OCI-LY7 (cell line): ENCODE measurements around the gene TMEM169. TPM values are rescaled to one million over a fixed set of nuclear protein-coding genes. Genes with fewer than 3 reads are reported as not detected.
A peak's percentile ranks its signal among the peaks of the same experiment; 100 is the strongest.

Experiments
- BruUV-seq: library from RNA; stranded (reverse); fragments of 400-500 nt; replicated peaks from 2 replicates; lab custom pipeline; 2021; lab: Mats Ljungman, UMichigan
- CTCF ChIA-PET: fragments of 300-600 bp; sonication (Branson Sonifier 250); formaldehyde crosslinking; loops from one replicate; lab custom pipeline; 2022; ENCODE audit warnings: antibody characterized with exemption; ENCODE audit not compliant: unreplicated experiment; lab: Charles Lee
- POLR2A ChIA-PET: fragments of 300-600 bp; sonication (Branson Sonifier 250); formaldehyde crosslinking; loops from one replicate; lab custom pipeline; 2022; ENCODE audit warnings: antibody characterized with exemption; lab: Charles Lee
- DNase-seq: peaks from one replicate; pipeline ENCODE4 v3.0.0-alpha.2; 2015; ENCODE audit warnings: low spot score
- H2AFZ ChIP-seq: fragments of 200-600 bp; sonication (generic), shearing (Covaris generic); 2 replicates; pipeline ENCODE4 v1.6.1; 2014; ENCODE audit warnings: mild to moderate bottlenecking, antibody characterized with exemption, low read length, moderate library complexity
- H3K27ac ChIP-seq: fragments of 200-600 bp; sonication (generic); 2 replicates; pipeline ENCODE4 v1.5.1; 2014; ENCODE audit warnings: mixed run types, low read depth, mild to moderate bottlenecking, moderate library complexity, low read length, inconsistent platforms; ENCODE audit not compliant: poor library complexity, severe bottlenecking
- H3K36me3 ChIP-seq: fragments of 200-600 bp; sonication (generic); 2 replicates; pipeline ENCODE4 v1.6.1; 2014; ENCODE audit warnings: mild to moderate bottlenecking, antibody characterized with exemption, low read length, moderate library complexity, mixed read lengths; ENCODE audit not compliant: insufficient read depth
- H3K4me1 ChIP-seq: fragments of 200-600 bp; sonication (generic); 2 replicates; pipeline ENCODE4 v1.5.1; 2014; ENCODE audit warnings: mild to moderate bottlenecking, low read length; ENCODE audit not compliant: insufficient read depth, poor library complexity, severe bottlenecking
- H3K4me2 ChIP-seq: fragments of 200-600 bp; sonication (generic); 2 replicates; pipeline ENCODE4 v1.6.1; 2014; ENCODE audit warnings: mild to moderate bottlenecking, low read length
- H3K4me3 ChIP-seq: fragments of 200-600 bp; sonication (generic); 2 replicates; pipeline ENCODE4 v1.5.1; 2014; ENCODE audit warnings: mild to moderate bottlenecking, low read depth, low read length; ENCODE audit not compliant: poor library complexity, severe bottlenecking
- H3K79me2 ChIP-seq: fragments of 200-600 bp; sonication (generic); 2 replicates; pipeline ENCODE4 v1.6.1; 2016; ENCODE audit warnings: low read depth, mild to moderate bottlenecking, low read length, moderate library complexity, mixed read lengths; ENCODE audit not compliant: insufficient read depth
- H3K9me2 ChIP-seq: fragments of 200-600 bp; sonication (generic); 2 replicates; pipeline ENCODE4 v1.6.1; 2016; ENCODE audit warnings: mild to moderate bottlenecking, low read length, mixed read lengths; ENCODE audit not compliant: insufficient read depth
- H3K9me3 ChIP-seq: fragments of 200-600 bp; sonication (generic); 2 replicates; pipeline ENCODE4 v1.6.1; 2014; ENCODE audit warnings: mild to moderate bottlenecking, mixed run types, low read length, mixed read lengths
- H4K20me1 ChIP-seq: fragments of 200-600 bp; sonication (generic); 2 replicates; pipeline ENCODE4 v1.6.1; 2014; ENCODE audit warnings: mild to moderate bottlenecking, antibody characterized with exemption, low read length, moderate library complexity, mixed read lengths; ENCODE audit not compliant: insufficient read depth
- CTCF ChIP-seq: fragments of 200-600 bp; sonication (generic); conservative IDR thresholded peaks from 2 replicates; pipeline ENCODE4 v1.5.1; 2014; ENCODE audit warnings: mild to moderate bottlenecking, antibody characterized with exemption, low read length, moderate library complexity, mixed read lengths
- EZH2phosphoT487 ChIP-seq: fragments of 200-600 bp; sonication (generic); IDR thresholded peaks from 2 replicates; pipeline ENCODE4 v1.6.1; 2018; ENCODE audit warnings: low read depth, borderline replicate concordance, mild to moderate bottlenecking, mixed run types, antibody characterized with exemption, low read length, moderate library complexity, mixed read lengths
- intact Hi-C: fragments of 100-400 bp; cut with micrococcal nuclease; formaldehyde crosslinking; loops from one replicate; pipeline ENCODE4 v1.10.0; 2022; ENCODE audit not compliant: unreplicated experiment
- total RNA-seq, 2 experiments: library from RNA; depleted of rRNA in 1 of 2; stranded (reverse); fragments of >200 nt in 1 of 2; shearing (Covaris generic) in 1 of 2; gene quantifications; 2 replicates each; pipeline ENCODE4 v1.2.3, GENCODE V29; 2014 to 2022

Gene TMEM169
- total RNA-seq, 2 experiments from 2014 or later, result 0.09 to 0.42 TPM

GRCh38 chr2:216108967-216109921 is 27.5 kb downstream of the TMEM169 start, which contains the start of gene XRCC5:
XRCC5 (plus strand) TSS chr2:216109348; CDS start chr2:216109437, 89 bp downstream.
- intact Hi-C loops, result loop anchor here (1.0 to 10.0 kb wide), 3 partner anchors 303 to 1304 kb away; partner anchors contain the start of genes BARD1, RPL37A and SMARCAL1
- H3K36me3 ChIP-seq, result peaks cover 41% of the 10 kb centered on the region
- H3K9me2 ChIP-seq, result no peaks in the 10 kb centered on the region

GRCh38 chr2:216109962-216110614 is 28.4 kb downstream of the TMEM169 start:
- H3K9me3 ChIP-seq, result no peaks in the 10 kb centered on the region
- peaks cover 20% of the 10 kb centered on the region; the same call in 1 of the 2 replicates for H4K20me1 ChIP-seq
- peak; percentile 84 for TF ChIP-seq CTCF
- TF ChIP-seq EZH2phosphoT487, result no peak
- peaks cover 48% of the 10 kb centered on the region for H3K79me2 ChIP-seq
- CTCF ChIA-PET, result interaction anchor here (0.8 kb wide), 1 partner anchor 14 kb away, joined by 4 read pairs; no protein-coding TSS in a partner anchor
- POLR2A ChIA-PET, result interaction anchor here (0.6 to 1.8 kb wide), 6 partner anchors 7 to 94 kb away, joined by 3 to 10 read pairs (median 4); no protein-coding TSS in a partner anchor
- TSS peak; percentile 73 for BruUV-seq
- H3K4me3 ChIP-seq, result peak overlapping the region; percentile 91
- DNase-seq, result peak; percentile 56
- intact Hi-C loops, result loop anchor here (1.0 to 10.0 kb wide), 3 partner anchors 302 to 1305 kb away; partner anchors contain the start of genes BARD1, RPL37A and SMARCAL1
- H2AFZ ChIP-seq, result peak overlapping the region; percentile 19; the same call in 1 of the 2 replicates
- H3K9me2 ChIP-seq, result no peaks in the 10 kb centered on the region
- H3K4me1 ChIP-seq, result peaks cover 54% of the 10 kb centered on the region
- peak overlapping the region; percentile 74 for H3K27ac ChIP-seq
- peak overlapping the region; percentile 71 for H3K4me2 ChIP-seq
- peaks cover 50% of the 10 kb centered on the region for H3K36me3 ChIP-seq

More at GRCh38 chr2:216108967-216109921, 27.5 kb downstream of the TMEM169 start, which contains the start of gene XRCC5:
- ChIA-PET POLR2A (interaction anchor here (0.6 to 1.8 kb wide), 11 partner anchors 11 to 194 kb away, joined by 3 to 13 read pairs (median 5); no protein-coding TSS in a partner anchor), CTCF (interaction anchor here (0.8 kb wide), 1 partner anchor 13 kb away, joined by 4 read pairs; no protein-coding TSS in a partner anchor)
- H3K4me3 ChIP-seq, result peak within 1 kb of the TSS; percentile 91
- H2AFZ ChIP-seq, result peak within 1 kb of the TSS; percentile 19; the same call in 1 of the 2 replicates
- peaks cover 45% of the 10 kb centered on the region for H3K79me2 ChIP-seq
- peaks cover 18% of the 10 kb centered on the region; the same call in 1 of the 2 replicates for H4K20me1 ChIP-seq
- peaks cover 48% of the 10 kb centered on the region for H3K4me1 ChIP-seq
- BruUV-seq, result no TSS peak
- peak; percentile 98 for DNase-seq
- TF ChIP-seq EZH2phosphoT487 (no peak), CTCF (no peak)
- no peaks in the 10 kb centered on the region for H3K9me3 ChIP-seq
- H3K4me2 ChIP-seq, result peak within 1 kb of the TSS; percentile 71
- peak within 1 kb of the TSS; percentile 74 for H3K27ac ChIP-seq
